Activated T-helper 1 cell treated with Interleukin-2 at 50 U/mL for 16 hours (primary cell): ENCODE results near the gene ATP11A.
"Not testable (repeated sequence)": the region's sequence is repeated elsewhere in the genome, so short reads cannot be mapped to it uniquely, and the experiment has no call there.

Source experiments
- DNase-seq: peaks from one replicate; pipeline ENCODE4 v3.0.0-alpha.2; 2020; ENCODE audit warnings: low read depth

ATP11A gene

GRCh38 chr13:112840472-112841302 lies 150.8 kb downstream of the ATP11A start:
- DNase-seq, result no peak

- DNase-seq, result not testable (repeated sequence)
Observed at GRCh38 chr13:112841303-112842015, 151.6 kb downstream of the ATP11A start.

- no peak for DNase-seq
Observed at GRCh38 chr13:112842343-112842856, 152.6 kb downstream of the ATP11A start.

DNA sequence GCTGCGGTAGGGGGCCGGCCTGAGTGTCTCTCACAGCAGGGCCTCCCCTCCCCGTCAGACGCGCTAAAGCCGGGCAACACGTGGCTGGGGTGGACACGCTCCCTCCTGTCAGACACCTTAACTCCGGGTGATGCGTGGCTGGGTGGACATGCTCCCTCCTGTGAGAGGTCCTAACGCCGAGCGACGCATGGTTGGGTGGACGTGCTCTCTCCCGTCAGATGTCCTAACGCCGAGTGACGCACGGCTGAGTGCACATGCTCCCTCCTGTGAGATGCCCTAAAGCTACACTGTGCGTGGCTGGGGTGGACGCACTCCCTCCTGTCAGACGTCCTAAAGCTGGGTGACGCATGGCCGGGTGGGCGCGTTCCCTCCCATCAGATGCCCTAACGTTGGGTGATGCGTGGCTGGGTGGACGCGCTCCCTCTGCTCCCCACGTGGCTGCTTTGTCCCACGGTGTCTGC lies 153.1 kb downstream of the ATP11A start:
- DNase-seq, result no peak

GRCh38 chr13:112843392-112844111 lies 153.7 kb downstream of the ATP11A start:
- DNase-seq, result no peak

DNA sequence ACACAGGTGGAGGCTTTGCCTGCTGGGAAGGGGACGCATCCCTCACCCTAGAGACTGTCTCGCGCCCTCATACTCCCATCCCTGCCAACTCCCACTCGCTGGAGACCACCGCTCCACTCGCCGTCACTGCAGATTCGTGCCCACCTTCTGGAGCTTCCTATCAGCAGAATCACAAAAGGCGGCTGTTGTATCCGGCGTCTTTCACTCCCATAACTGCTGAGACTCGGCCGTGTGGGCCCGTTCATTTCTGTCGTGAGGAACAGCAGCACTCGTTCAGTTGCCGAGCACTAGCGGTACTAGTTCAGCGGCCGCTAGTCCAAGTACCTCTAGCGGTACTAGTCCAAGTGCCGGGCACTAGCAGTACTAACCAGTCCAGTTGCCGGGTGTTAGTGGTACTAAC lies 154.6 kb downstream of the ATP11A start:
- DNase-seq, result no peak

- DNase-seq, result no peak
Observed at GRCh38 chr13:112844879-112845278, 155.0 kb downstream of the ATP11A start.

DNA sequence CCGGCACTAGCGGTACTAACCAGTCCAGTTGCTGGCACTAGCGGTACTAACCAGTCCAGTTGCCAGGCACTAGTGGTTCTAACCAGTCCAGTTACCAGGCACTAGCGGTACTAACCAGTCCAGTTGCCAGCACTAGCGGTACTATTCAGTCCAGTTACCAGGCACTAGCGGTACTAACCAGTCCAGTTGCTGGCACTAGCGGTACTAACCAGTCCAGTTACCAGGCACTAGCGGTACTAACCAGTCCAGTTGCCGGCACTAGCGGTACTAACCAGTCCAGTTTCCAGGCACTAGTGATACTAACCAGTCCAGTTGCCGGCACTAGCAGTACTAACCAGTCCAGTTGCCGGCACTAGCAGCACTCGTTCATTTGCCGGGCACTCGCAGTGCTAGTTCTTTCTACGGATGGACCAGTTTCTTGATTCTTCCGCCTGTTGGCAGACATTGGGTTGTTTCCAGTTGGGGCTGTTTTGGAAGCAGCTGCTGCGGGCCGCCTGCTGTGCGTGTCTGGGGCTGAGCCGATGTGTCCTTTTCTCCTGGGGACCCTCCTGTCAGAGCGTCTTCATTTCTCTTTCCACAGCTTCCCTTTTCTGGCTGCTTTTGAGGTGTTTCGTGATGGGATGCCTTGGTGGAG lies 155.8 kb downstream of the ATP11A start:
- no peak for DNase-seq

GRCh38 chr13:112846411-112847115 lies 156.7 kb downstream of the ATP11A start:
- DNase-seq, result no peak

DNA sequence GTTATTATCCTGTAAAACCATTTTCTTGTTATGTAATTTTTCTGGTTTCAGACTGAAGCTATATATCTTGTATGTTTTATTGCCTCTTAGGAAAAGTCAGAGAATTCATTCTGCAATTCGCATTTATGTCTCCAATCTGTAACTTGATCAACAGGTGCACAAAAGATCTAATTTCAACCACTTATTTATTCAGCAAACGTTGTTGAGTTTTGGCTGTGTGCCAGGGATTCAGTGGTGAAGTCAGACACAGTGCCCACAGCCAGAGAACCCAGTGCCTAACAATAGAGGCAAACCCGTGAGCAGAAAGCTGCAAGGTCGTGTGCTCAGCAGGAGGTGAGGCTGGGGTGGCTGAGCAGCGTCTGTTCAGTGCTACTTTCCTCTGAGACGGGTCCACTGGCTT lies 159.7 kb downstream of the ATP11A start:
- no peak for DNase-seq

DNA sequence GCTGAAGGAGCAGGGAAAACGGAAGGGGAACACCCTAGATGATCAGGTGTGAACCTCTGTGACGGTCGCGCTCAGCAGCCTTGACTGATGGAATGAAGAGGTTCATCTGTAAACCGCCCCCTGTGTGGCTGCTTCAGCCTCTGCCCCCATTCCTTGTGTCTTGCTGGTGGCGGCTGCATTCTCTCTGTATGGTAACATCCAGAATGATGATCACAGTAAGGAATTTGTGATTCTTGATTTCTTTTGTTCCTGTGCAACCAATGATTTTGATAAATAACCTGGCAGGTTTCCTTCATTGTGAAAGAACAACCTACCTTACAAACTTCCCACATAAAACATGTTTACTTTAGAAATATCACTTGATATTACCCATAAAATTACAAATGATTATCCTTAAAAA lies 160.4 kb downstream of the ATP11A start:
- no peak for DNase-seq

DNA sequence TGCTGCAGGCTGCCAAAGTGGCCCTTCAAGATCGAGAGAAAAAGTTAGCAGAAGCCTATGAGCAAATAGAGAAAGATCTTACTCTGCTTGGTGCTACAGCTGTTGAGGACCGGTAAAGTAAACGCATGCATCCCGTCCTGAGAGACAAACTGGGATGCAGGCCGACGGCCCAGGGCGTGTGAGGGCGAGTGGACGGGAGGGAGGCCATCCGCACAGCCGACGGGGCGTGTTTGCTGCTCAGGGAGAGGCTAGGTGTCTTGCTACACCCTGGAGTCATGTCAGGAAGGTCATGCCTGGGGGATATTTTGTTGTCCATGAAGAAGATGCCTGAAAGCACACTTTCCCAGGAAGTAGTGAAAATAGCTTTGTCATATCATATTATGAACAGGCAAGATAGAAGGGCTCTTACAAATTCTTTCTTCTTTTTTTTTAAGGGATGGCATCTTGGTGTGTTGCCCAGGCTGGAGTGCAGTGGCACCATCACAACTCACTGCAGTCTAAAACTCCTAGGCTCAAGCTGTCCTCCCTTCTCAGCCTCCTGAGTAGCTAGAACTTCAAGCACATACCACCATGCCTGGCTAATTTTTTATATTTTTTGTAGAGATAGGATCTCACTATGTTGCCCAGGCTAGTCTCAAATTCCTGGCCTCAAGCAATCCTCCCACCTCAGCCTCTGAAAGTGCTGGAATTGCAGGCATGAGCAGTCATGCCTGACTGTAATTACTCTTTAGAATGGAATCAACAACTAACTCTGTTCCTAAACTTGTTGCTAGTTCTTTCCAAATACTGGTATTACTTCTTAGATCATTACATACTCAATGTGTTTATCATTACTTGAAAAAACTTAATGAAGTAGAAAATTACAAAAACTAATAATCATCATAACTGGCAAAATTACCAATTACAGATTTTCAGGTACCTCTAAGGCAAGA lies 161.5 kb downstream of the ATP11A start:
- no peak for DNase-seq

- no peak for DNase-seq
Observed at GRCh38 chr13:112852392-112852791, 162.6 kb downstream of the ATP11A start.

DNA sequence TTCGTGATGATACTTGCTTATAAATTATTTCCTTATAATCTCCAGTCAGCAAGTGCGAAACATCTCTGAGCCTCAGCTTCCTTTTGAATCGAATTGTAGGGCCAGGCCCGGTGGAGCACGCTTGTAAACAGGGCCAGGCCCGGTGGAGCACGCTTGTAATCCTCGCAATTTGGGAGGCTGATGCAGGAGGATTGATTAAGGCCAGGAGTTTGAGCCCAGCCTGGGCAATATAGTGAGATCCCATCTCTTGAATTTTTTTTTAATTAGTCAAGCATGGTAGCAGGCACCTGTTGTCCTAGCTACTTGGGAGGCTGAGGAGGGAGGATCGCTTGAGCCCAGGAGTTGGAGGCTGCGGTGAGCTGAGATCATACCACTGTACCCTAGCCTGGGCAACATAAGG lies 163.0 kb downstream of the ATP11A start:
- no peak for DNase-seq

- DNase-seq, result no peak
Observed at GRCh38 chr13:112854321-112854720, 164.5 kb downstream of the ATP11A start.

- DNase-seq, result no peak
Observed at GRCh38 chr13:112855859-112856258, 166.0 kb downstream of the ATP11A start.

- no peak for DNase-seq
Observed at GRCh38 chr13:112857914-112858490, 168.2 kb downstream of the ATP11A start.

DNA sequence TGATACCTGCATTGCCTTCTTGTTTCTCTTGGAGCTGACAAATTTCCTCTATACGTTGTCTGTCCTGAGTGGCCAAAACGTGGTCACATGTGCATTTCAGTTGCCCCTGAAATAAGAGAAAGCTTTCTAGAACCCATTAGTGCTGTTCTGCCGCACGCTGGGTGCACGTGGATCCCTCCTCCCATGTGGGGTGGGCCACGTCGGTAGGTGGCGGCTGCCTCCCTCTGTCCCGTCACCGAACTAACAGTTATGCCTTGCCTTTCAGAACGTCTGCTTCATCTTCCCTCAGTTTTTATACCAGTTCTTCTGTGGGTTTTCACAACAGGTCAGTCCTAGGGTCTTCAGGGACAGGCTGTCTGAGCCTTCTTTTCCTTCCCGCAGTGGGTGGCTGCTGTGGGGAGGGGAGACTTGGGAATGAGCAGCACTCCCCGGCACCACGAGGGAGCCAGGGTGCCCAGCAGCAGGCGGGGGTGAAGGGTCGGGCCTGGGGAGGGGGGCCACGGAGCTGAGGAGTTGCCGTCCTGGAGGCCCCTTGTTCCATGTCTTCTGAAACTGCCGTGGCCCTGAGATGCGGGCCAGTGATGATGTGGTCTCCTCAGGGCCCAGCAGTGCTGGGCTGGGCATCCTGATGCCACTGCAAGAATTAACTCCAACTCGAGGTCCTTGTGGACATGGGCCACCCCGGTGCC lies 169.4 kb downstream of the ATP11A start:
- DNase-seq, result no peak

DNA sequence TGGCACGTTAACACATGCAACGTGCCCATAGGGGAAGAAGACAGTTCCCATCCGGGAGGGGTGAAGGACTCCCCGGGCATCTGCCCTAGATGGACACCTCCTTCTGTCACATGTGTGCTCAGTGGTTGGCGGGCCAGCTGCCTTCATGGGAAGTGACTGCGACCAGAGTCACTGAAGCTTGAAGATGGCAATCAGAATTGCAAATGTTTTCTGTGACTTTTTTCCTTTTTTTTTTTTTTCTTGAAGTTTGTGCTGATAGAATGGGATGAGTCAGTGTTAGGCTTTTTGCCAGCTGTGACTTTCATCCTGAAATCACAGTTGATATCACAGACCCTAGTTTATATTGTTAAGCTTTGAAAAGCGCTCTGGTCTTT lies 170.0 kb downstream of the ATP11A start:
- no peak for DNase-seq
